ENCODE measurements around the gene HCFC2.

Gene HCFC2

DNA sequence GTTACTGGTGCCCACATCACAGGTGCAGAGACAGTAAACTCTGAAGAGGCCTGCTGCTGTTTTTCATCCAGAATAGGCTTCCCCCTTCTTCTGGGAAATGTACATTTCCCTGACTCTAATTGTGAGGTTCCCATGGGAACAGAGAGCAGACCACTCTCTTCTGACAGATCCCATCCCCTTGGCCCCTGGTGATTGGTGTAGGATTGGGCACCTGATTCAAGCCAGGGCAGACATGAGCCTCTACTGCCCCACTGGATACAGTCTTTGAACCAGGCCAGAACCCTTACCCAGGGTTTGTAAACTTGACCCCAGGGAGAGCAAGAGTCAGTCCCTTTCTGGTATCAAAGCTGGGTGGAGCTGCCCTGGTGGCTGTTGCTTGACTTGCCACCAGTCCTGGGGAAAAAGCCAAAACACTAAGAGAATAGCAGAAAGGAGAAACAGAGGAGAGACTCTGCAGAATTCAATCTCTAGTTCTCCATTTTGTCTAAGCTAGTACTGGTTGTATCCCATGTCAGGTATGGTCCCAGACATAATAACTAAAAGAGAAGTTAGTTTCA is 88.4 kb downstream of the HCFC2 start:
- Histone ChIP-seq H3K9me3 (ENCODE audit: control insufficient read depth, low read length) (no peaks in the 10 kb centered on the region), H3K4me3 (ENCODE audit: low read length) (no peak overlapping the region), H3K36me3 (ENCODE audit: control insufficient read depth, insufficient read depth, low read length) (no peaks in the 10 kb centered on the region), H3K27me3 (ENCODE audit: control insufficient read depth, insufficient read depth, low read length) (no peaks in the 10 kb centered on the region), H3K4me1 (ENCODE audit: control insufficient read depth, insufficient read depth, low read length) (no peaks in the 10 kb centered on the region), H3K9ac (ENCODE audit: low read length) (no peak overlapping the region)

DNA sequence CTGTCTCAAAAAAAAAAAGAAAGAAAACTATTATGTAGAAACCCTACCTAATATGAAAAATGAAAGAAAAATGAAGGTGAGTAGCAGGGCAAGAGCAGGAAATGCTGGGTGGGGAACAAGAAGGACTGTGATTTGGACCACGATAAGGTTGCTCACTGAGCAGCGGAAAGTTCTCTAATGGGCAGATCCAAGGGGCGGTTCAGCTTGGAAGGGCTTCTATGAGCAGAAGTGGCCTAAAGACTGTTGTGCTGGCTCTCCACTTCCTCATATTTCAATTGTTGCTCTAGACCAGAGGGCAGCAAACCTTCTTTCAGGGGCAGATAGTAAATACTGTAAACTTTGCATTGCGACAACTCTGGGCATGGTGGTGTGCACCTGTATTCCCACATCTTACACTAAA is 90.0 kb downstream of the HCFC2 start:
- Histone ChIP-seq H3K4me1 (ENCODE audit: control insufficient read depth, insufficient read depth, low read length) (no peaks in the 10 kb centered on the region), H3K4me3 (ENCODE audit: low read length) (no peak overlapping the region), H3K27me3 (ENCODE audit: control insufficient read depth, insufficient read depth, low read length) (no peaks in the 10 kb centered on the region), H3K9ac (ENCODE audit: low read length) (no peak overlapping the region), H3K36me3 (ENCODE audit: control insufficient read depth, insufficient read depth, low read length) (no peaks in the 10 kb centered on the region), H3K9me3 (ENCODE audit: control insufficient read depth, low read length) (no peaks in the 10 kb centered on the region)

DNA sequence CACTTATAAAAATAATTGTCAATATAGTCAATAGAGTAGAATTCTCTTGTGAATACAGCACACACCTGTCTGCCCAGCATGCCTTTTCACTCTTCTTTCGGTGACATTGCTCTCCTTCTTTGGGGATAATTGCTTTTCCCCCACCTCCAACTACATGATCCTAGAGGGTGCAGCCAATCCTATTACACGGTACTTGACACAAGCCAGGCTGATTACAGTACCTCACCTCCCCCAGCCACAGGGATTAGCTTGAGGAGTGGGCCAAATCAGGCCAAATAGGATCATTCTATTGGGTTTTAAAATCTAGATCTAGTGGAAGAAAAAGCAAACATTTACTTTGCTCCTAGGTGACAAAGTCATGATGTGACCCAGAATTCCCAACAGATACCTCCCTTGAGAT is 90.5 kb downstream of the HCFC2 start:
- H3K4me3 ChIP-seq (ENCODE audit: low read length) = no peak overlapping the region
- H3K36me3 ChIP-seq (ENCODE audit: control insufficient read depth, insufficient read depth, low read length) = no peaks in the 10 kb centered on the region
- H3K9ac ChIP-seq (ENCODE audit: low read length) = no peak overlapping the region
- no peaks in the 10 kb centered on the region for H3K9me3 ChIP-seq (ENCODE audit: control insufficient read depth, low read length)
- no peaks in the 10 kb centered on the region for H3K27me3 ChIP-seq (ENCODE audit: control insufficient read depth, insufficient read depth, low read length)
- no peaks in the 10 kb centered on the region for H3K4me1 ChIP-seq (ENCODE audit: control insufficient read depth, insufficient read depth, low read length)
